Activated CD4-positive, CD25-positive, alpha-beta regulatory T cell treated with anti-CD3 and anti-CD28 coated beads, Interleukin-2, amount 50 U/mL, for 72 hours (primary cell): ENCODE data around the gene COL27A1.

Experiments used
- DNase-seq: peaks from one replicate; pipeline ENCODE4 v3.0.0; 2021

Gene COL27A1

GRCh38 chr9:114207845-114208244 is 52.5 kb downstream of the COL27A1 start:
- no peak for DNase-seq

- DNase-seq, result no peak
Observed at GRCh38 chr9:114209151-114209550, 53.8 kb downstream of the COL27A1 start.

- no peak for DNase-seq
Observed at GRCh38 chr9:114210136-114210535, 54.8 kb downstream of the COL27A1 start.

GRCh38 chr9:114210691-114211276 is 55.4 kb downstream of the COL27A1 start:
- DNase-seq, result no peak

- DNase-seq, result no peak
Observed at GRCh38 chr9:114212826-114213225, 57.5 kb downstream of the COL27A1 start.

- DNase-seq, result no peak
Observed at GRCh38 chr9:114213566-114213965, 58.2 kb downstream of the COL27A1 start.

- DNase-seq, result no peak
Observed at GRCh38 chr9:114214181-114214580, 58.8 kb downstream of the COL27A1 start.

GRCh38 chr9:114214686-114215414 is 59.5 kb downstream of the COL27A1 start:
- no peak for DNase-seq

GRCh38 chr9:114216081-114216480 is 60.7 kb downstream of the COL27A1 start:
- no peak for DNase-seq

GRCh38 chr9:114216976-114217375 is 61.6 kb downstream of the COL27A1 start:
- no peak for DNase-seq

- DNase-seq, result no peak
Observed at GRCh38 chr9:114218264-114219120, 63.2 kb downstream of the COL27A1 start.

GRCh38 chr9:114220061-114220541 is 64.8 kb downstream of the COL27A1 start:
- DNase-seq, result no peak

GRCh38 chr9:114221706-114222465 is 66.5 kb downstream of the COL27A1 start:
- DNase-seq, result no peak

GRCh38 chr9:114223564-114224246 is 68.4 kb downstream of the COL27A1 start:
- no peak for DNase-seq

- no peak for DNase-seq
Observed at GRCh38 chr9:114224247-114224610, 68.9 kb downstream of the COL27A1 start.

- DNase-seq, result no peak
Observed at GRCh38 chr9:114225561-114226212, 70.3 kb downstream of the COL27A1 start.

- no peak for DNase-seq
Observed at GRCh38 chr9:114226246-114227055, 71.1 kb downstream of the COL27A1 start.

- DNase-seq, result no peak
Observed at GRCh38 chr9:114227288-114228015, 72.1 kb downstream of the COL27A1 start.

- DNase-seq, result no peak
Observed at GRCh38 chr9:114228016-114228808, 72.9 kb downstream of the COL27A1 start.
